AG09319 (cell line): ENCODE measurements around the gene MTHFD1L.
"Not testable (repeated sequence)": the region's sequence is repeated elsewhere in the genome, so short reads cannot be mapped to it uniquely, and the experiment has no call there.

Source experiments
- DNase-seq: peaks from one replicate; pipeline ENCODE4 v3.0.0-alpha.2; 2010; ENCODE audit warnings: low read depth; ENCODE audit errors: extremely low read depth
- CTCF ChIP-seq: IDR thresholded peaks from 2 replicates; pipeline ENCODE4 v1.5.1; 2011; ENCODE audit warnings: low read depth, mild to moderate bottlenecking, inconsistent platforms, low read length, moderate library complexity

Gene MTHFD1L

DNA sequence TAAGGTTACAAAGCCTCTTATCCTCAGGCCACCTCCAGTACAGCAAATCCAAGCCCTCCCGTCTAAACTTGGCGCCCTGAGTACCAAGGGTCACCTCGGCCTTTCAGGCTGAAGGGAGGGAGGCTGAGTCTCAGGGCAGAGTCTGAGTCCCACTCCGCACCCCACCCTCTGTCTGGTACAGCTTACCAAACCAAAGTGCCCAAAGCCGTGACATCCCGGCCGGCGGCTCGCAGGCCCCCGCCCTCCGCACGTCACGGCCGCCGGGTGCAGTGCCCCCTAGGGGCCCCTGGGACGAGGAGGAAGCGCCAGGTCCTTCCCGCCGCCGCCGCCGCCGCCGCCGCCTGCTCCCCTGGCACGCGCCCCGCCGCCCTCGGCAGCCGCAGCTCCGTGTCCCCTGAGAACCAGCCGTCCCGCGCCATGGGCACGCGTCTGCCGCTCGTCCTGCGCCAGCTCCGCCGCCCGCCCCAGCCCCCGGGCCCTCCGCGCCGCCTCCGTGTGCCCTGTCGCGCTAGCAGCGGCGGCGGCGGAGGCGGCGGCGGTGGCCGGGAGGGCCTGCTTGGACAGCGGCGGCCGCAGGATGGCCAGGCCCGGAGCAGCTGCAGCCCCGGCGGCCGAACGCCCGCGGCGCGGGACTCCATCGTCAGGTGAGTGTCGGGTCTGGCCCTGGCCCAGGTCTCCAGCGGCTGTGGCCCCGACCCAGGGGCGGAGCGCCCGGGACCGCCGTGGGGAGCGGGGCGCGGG, at the start of gene MTHFD1L:
MTHFD1L (plus strand) TSS at position 297 of the 741 bp plus-strand sequence; CDS start at position 418, 121 bp downstream.
- peak; percentile 29 for TF ChIP-seq CTCF
- peak; percentile 80 for DNase-seq

DNA sequence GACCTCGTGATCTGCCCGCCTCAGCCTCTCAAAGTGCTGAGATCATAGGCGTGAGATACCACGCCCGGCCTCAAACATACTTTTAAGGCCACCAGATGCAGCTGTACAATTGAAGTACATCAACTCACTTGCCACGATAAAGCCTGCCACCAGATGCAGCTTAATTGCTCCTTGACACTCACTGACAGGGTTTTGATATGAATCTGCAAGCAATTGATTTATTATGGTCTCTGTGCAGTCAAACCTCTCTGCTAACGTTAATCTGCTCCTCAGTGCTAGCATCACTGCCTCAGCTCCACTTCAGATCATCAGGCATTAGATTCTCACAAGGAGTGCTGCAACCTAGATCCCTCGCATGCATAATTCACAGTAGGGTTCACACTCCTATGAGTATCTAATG, 48.9 kb upstream of the MTHFD1L start:
- DNase-seq = not testable (repeated sequence)

DNA sequence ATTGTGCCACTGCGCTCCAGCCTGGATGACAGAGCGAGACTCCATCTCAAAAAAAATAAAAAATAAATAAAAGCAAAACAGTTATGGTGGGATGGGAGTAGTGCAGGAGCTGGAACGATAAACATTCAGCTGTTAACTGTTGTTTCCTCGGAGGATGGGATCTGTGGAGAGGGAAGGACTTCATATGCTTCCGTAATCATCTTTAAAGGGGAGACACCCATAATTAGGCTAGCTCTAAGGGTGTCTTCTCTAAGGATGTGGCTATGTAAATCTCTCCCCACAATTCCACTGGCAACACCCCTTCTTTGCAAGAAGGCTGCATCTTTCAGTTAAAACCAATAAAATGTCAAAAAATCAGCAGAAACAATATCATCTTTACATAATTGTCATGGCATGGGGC, 42.6 kb upstream of the MTHFD1L start:
- DNase-seq = no peak
- TF ChIP-seq CTCF = no peak

- no peak for DNase-seq
- no peak for TF ChIP-seq CTCF
Measured at GRCh38 chr6:150826788-150827187, 38.7 kb upstream of the MTHFD1L start.

DNA sequence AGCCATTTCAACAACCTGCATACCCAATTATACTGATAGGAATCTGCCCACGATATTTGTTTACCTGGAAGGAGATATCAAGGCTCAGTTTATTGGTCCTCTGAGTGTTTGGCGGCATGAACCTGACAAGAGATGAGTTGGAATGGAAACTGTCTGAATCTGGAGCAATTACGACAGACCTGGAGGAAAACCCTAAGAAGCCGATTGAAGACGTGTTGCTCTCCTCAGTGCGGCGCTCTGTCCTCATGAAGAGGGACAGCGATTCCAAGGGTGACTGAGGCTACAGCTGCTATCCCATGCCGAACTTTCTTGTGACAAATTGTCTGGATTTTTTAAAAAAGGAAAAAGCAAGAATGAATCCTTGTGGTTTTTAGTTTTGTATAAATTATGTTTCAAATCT, 37.4 kb upstream of the MTHFD1L start:
- DNase-seq = not testable (repeated sequence)

DNA sequence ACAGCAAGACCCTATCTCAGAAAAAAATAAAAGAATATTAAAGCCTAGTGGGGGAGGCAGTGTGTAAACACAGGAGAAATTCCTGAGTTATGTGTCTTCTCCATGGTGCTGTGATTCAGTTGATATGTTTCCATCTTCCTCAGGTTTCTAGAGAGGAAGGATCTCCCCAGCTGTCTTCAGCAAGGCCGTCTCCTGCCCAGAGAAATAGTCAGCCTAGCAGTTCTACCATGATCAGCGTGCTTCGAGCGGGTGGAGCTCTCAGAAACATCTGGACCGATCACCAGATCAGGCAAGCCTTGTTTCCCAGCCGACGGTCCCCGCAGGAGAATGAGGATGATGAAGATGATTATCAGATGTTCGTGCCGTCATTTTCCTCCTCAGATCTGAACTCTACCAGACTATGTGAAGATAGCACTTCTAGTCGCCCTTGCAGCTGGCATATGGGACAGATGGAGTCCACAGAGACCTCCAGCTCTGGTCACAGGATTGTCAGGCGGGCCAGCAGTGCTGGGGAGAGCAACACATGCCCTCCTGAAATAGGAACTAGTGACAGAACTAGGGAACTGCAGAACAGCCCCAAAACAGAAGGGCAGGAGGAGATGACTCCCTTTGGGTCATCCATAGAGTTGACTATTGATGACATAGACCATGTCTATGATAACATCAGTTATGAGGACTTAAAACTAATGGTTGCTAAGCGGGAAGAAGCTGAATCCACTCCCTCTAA, 34.9 kb upstream of the MTHFD1L start:
- DNase-seq = no peak
- TF ChIP-seq CTCF = no peak

GRCh38 chr6:150831577-150831976, 33.9 kb upstream of the MTHFD1L start:
- no peak for DNase-seq
- no peak for TF ChIP-seq CTCF

- TF ChIP-seq CTCF = no peak
- no peak for DNase-seq
Measured at GRCh38 chr6:150835620-150836019, 29.9 kb upstream of the MTHFD1L start.
